GM12874 (cell line): ENCODE data around the gene TMEM95.
A peak's percentile ranks its signal among the peaks of the same experiment; 100 is the strongest.

Experiments
- TF ChIP-seq, protein P1 (sequence below): IDR thresholded peaks from 2 replicates; pipeline ENCODE4 v1.5.1; 2011; ENCODE audit warnings: low read depth, mild to moderate bottlenecking, control low read depth, low read length, moderate library complexity; ENCODE audit not compliant: insufficient read depth

Gene TMEM95

DNA sequence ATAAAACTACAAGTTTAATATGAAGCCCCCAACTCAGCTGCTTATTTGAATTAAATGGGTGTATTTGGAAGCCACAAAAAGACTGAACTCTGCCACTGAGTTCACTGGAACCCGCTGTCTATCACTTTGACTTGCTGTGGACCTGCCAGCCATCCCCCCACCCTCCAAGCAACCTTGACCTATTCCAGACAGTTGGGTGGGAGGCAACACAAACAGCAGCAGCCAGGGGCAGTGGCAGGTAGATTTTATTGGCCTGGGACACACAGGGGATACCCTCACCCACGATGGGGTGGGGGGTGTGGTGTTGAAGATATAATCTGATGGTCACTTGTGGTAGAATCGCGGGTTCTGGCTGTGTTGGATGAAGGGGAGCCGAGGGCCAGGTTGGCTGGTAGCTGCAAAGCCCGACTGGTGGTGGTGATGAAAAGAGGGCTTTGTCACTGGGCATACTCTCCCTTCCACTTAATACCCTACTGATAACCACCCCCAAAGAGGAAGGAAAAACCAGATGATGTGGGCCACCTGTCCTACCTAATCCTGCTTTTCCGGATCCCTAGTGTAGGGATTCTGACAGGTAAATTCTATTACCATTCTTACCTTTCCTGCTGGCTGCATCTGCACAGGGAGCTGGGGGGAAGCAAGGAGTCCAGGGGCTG lies 42.4 kb upstream of the TMEM95 start:
- TF ChIP-seq, protein P1, sequence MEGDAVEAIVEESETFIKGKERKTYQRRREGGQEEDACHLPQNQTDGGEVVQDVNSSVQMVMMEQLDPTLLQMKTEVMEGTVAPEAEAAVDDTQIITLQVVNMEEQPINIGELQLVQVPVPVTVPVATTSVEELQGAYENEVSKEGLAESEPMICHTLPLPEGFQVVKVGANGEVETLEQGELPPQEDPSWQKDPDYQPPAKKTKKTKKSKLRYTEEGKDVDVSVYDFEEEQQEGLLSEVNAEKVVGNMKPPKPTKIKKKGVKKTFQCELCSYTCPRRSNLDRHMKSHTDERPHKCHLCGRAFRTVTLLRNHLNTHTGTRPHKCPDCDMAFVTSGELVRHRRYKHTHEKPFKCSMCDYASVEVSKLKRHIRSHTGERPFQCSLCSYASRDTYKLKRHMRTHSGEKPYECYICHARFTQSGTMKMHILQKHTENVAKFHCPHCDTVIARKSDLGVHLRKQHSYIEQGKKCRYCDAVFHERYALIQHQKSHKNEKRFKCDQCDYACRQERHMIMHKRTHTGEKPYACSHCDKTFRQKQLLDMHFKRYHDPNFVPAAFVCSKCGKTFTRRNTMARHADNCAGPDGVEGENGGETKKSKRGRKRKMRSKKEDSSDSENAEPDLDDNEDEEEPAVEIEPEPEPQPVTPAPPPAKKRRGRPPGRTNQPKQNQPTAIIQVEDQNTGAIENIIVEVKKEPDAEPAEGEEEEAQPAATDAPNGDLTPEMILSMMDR, result no peak

DNA sequence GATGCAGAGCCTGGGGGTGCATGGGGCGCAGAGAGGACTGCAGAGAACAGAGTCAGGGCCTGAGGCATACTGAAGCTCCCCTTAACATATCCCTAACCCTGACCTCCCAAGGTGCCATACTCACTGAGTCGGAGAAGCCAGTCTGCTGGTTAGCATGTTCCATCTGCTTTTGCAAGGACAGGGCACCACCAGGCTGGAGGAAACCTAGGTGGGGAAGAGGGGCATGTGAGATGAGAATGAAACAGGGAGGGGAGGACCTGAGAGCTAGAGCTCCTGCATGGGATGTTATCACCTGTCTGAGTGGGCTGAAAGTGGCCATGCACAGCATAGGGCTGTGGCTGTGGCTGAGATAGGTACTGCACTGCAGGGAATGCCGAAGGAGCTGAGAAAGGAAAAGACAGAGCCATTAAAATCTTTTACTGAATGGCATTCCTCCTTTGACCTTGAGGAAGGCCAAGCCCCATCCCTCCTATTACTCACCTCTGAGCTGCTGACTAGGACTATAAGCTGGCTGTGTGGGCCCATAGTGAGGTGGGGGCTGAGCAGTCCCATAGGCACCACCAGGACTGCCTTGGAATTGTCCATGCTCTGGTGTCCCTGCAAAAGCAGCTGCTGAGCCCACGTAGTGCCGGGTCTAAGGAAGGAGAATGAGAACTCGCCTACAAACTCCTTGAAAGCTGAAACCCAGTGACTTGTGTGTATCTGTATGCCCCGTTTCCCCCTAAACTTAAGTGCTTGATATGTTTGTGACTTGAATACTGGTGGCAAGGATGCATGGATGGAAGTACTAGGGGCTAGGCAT lies 41.7 kb upstream of the TMEM95 start:
- TF ChIP-seq, protein P1, result peak; percentile 11; the same call in 1 of the 2 replicates

DNA sequence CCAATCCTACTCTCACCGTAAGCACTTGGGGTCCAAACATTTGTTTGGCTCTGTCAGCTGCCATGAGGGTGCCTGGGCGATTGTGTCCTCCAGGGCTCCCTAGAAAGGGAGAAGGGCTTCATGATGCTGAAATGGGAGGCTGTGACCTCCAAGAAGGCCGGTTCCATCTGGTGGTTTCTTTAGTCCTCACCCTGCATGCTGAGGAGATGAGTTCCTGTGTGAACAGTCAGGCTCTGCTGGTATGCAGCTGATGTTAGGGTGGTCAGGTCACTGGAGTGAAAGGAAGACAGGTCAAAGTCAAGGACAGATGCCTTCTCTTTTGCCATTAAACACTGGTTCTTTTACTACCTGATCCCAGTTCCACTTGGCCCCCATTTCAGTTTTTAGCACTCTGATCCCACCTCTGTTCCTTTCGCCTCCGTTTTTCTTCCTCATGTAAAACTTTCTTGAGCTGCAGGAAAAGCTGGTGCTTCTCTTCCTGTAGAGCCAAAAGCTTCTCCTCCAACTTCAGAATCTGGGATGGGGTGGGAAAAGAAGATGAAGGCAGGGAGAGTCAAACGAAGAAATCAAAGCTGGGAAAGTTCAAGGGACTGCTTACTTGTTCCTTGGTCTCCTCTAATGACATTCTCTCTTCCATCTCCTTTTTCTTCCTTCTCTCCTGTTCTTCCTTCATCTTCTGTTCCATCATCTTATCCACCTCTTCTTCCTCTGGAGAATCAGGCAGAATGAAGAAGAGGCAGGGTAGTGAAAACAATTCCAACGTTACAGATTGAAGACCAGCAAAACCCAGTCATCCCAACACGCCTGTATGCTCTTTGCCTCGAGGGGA lies 40.9 kb upstream of the TMEM95 start:
- TF ChIP-seq, protein P1, result no peak

DNA sequence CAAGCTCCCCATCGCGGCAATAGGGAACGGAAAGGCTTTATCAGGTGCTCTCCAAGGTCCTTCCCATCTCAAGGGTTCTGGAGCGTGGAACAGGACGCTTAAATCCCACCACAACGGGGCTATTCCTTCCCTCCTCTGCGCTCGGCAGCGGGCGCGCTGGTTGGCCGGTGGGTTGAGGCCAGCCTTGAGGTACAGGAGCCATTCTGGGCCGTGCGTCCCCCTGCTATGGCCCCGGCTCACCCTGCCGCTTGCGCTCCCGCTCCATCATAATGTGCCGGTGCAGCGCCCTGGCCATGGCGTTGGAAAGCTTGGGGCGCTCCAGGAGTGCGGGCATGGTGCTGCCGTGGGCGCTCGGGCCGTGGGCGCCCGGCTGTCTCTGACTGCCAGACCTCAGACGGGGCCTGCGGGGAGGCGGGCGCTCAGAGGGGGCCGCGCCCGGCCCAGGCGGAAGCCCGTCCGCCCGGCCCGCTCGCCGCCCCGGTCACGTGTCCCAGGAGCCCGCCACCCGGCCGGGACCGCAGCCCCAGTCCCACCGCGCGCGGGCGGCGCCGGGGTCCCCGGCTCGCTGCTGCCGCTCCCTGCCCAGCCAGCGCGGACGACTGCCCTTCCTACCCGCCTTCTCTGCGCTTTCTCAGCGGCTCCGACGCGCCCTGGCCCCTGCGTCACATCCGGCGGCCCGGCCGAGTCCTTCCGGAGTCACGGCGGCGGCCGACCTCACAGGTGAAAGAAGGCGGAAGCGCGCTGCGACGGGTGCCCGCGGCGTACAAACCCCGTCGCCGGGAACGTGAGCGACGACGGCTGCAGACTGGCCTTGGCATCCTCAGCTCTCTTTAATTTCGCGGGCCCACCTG lies 40.0 kb upstream of the TMEM95 start, which contains the start of gene GPS2:
Gene GPS2 (minus strand): TSS at position 642 of the 851 bp plus-strand sequence. CDS start 308 bp downstream, at position 334.
- TF ChIP-seq, protein P1, result no peak

DNA sequence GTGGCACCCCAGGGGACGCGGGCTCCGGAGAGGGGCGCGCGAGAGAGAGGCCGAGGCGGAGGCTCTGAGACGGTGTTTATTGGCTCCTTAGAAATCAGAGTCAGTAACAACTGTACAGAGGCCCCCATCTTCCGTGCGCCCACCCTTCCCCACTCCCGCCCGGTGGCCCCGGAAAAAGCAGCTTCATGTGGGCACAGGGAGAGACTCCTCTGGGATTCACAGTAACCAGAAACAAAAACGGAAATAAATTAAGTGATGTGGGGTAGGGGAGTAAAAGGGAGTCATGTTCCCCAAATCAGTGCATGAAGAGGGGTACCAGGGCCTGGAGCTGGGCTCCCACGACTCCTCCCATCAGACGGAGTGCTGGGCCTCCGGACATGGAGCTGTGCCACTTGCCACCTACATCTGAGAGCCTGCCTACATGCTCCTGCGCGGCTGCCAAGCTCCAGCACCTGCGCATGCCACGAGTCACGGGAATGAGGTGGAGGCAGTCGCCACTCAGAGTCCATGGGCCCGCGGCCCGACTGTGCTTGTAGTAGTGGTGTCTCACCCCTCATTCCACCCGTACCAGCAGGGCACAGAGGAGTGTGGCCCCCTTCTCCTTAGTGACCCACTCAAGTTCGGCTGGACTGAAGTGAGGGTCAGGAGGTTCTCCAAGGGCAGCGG lies 39.3 kb upstream of the TMEM95 start:
- TF ChIP-seq, protein P1, result no peak

DNA sequence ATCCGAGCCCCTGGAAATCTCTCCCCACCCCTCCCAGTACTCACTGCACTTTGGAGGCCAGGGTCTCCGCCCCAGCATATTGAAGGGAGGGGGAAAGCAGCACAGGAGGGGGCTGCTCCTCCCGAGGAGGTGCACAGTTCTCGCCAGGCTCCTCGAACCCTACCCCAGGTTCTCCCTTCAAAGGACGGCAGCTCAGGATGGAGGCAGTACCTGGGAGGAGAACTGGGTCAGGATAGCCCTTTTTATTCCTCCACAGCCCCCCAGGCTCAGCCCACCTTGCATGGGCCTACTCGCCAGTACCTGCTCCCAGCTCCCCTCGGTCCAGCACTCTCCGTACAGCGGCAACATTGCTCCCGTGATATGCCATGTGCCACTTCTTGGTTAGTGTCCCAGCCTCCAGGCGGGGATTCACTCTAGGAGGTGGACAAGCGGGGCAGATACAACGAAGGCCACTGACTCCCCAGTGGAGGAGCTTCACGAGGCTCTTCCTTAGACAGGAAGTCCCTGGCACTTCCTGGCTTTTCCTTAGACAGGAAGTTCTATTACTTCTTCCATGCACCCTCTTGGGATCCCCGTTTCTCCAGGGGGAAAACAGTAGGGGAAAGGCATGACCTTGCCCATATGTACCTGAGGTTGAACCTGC lies 37.7 kb upstream of the TMEM95 start:
- TF ChIP-seq, protein P1, result no peak
